ACHN (cell line): ENCODE results near the gene AREL1.

Experiments
- DNase-seq: peaks from one replicate; pipeline ENCODE4 v3.0.0-alpha.2; 2015
- in situ Hi-C: cut with HindIII; loops from 2 replicates; pipeline ENCODE4 v1.10.0; 2017; ENCODE audit warnings: low sequenced_read_pairs, low pct_ligation_motif_present, low pct_unique_long_range_greater_than_20kb

The AREL1 gene

DNA sequence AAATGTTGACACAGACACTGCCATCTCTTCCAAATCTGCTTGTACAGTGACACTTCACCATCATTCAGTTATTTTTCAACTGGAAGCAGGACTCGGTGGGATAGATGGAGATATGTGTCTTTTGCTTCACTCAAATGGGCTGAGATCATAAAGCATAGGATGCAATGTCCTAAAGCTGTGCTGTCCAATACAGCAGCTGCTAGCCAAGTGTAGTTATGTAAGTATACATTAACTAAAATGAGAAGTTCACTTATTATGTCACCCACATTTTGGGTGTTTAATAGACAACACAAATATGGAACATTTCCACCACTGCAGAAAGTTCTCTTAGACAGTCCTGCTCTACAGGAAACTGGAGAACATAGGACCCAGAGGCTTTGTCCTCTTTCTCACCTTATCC lies 43.6 kb downstream of the AREL1 start:
- DNase-seq = no peak
- in situ Hi-C loops = no loop called here

DNA sequence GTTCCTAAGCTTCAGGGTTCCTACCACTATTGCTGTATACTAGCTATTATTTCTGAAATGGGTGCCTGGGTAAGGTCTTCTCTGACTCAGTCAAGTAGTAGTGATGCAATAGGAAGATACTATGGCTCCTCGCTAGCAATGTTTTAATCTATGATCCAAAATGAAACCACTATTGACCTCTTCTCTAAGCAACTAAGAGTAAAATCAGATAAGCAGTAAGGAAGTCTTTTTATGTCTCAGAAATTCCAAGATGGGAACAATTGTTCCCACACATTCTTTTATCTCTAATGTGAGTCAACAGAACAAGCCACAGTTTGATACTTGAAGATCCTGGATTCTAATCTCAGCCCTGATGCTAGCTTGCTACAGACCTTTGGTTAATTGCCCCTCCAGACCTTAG lies 45.1 kb downstream of the AREL1 start:
- no peak for DNase-seq
- in situ Hi-C loops = no loop called here

DNA sequence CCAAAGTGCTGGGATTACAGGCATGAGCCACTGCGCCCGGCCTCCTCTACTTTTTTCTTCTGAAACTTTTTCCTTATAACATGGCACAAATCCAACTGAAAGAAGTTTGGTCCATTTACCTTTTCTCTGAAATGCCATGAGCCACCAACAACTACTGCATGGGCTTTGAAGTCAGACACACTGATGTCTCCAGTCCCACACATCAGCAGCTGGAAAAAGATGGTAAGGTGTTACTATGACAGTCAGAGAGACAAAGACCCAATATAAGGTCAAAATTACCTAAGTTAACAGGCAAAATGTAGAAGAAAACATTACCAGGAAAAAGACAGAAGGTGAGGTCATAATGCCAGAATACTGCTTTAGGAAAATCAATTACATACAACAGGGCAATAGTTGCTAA lies 48.2 kb downstream of the AREL1 start:
- in situ Hi-C loops = no loop called here
- no peak for DNase-seq

DNA sequence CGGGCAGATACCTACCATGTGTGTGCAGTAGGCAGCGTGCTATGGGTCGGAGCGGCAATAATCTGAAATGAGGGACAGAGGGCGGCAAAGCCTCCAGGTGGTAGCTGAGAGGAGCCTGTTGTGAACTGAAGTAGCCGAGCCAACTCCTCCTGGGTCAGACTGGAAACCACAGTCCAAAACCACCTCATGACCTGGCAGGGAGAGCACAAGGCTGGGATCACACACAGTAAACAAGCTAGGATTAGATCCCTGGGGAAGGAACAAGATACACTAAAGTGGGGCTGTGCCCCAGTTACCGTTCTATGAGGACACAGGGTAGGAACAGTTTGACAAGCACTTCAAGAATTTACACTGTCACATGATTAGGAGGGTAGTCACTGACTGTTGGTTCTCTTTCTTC lies 49.0 kb downstream of the AREL1 start:
- in situ Hi-C loops = no loop called here

DNA sequence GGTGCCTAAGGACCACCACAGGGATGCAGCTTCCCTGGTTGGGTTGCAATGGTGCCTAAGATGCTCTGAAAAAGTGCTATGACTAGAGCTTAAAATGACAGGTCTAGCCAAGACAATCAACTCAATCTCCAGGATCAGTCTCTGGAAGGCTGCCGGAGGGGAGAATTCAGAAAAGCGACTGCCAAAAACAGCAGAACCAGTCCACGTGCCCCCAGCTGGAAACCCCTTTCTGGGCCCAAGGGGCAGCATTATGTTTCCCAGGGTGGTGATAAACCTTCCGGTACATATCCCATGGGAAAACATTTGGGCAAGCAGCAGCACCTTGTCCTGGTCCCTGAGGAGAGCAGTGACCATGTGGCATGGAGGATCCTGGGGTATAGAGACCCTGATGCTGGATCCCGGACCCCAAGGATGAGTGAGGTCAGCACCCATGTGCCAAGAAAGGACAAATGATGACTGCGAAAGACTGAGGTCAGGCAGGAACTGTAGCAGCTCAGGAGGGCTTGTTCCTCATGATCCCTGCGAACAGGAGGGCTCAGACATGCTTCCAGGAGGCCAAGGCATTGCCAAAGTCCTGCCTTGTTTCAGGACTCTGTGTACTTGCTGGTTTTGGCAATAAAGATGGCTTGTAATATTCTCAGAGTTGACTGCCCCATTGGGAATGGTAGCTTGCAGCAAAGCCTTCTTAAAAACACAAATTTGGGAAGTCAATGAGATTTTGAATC lies 51.0 kb downstream of the AREL1 start:
- in situ Hi-C loops = no loop called here
- DNase-seq = no peak

More for the DNA sequence above, 49.0 kb downstream of the AREL1 start:
- DNase-seq = no peak

DNA sequence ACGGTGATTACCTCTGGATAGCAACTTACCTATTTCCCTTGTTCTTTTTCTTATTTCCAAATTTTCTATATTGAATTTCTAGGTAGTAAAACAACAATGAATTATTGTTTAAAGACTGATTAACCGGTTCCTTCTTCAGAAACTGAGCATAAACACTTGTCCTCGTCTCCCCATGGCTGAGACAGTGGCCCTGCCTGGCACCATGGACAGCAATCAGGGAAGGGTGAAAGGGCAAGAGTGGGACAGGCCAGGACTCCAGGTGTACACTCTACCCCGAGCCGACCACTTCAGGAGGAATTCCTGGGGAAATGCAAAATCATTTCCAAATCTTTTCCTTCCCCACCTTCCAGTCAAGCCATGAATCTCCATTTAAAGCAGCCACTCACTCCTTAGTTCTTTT lies 52.0 kb downstream of the AREL1 start:
- DNase-seq = no peak
- in situ Hi-C loops = no loop called here

DNA sequence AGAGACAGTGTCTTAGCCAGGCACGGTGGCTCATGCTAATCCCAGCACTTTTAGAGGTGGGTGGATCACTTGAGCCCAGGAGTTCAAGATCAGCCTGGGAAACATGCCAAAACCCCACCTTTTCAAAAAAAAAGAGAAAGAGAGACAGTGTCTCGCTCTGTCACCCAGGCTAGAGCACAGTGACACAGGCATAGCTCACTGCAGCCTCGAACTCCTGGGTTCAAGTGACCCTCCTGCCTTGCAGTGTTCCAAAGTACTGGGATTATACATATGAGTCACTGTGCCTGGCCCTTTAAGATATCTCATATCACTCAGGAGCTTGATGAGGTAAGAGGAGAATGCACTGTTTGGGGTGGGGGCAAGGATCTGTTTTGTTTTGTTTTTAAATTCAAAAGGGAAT lies 52.7 kb downstream of the AREL1 start:
- in situ Hi-C loops = no loop called here
- no peak for DNase-seq

DNA sequence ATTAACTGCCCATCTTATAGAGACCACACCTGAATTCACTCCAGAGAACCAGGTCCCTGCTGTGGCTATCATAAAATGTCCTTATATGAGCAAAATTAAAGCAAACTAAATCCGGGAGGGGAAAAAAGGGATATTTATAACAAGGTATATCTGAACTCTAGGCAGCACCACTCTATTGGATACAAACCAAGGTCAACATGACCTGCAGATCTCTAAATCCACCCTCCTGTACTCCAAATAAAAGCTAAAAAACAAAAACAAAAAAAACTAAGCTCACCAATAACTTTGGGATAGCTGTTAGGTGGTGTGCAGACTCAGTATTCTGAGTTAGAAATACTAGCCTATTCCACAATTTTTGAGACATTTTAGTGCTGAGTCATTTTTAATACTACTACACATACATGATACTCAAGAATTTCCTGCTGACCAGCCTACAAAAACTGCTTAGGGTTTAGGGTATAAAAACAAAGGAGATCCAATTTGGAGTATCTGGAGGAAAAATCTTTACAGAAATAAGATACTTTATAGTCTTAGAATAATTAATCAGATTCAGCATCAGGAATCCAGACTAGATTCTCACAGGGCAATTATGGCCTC lies 54.2 kb downstream of the AREL1 start:
- in situ Hi-C loops = no loop called here
- no peak for DNase-seq

DNA sequence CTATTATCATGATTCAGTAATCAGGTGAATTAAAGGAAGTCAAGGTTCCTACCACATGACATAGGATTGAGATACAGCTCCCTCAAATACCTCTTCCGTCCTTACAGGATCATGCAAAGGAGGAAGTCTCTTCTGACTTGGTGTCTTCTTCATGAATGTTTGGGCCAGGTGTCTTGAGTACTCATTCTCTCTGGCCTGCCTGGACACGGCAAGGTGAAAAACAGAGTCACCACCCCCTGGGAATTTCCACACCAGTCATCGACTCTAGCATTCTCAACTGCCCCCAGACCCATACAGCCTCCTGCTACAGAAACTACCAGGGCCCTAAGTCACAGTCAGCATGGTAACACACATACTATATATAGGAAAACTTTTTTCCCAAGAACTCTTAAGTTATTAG lies 55.9 kb downstream of the AREL1 start:
- in situ Hi-C loops = no loop called here

DNA sequence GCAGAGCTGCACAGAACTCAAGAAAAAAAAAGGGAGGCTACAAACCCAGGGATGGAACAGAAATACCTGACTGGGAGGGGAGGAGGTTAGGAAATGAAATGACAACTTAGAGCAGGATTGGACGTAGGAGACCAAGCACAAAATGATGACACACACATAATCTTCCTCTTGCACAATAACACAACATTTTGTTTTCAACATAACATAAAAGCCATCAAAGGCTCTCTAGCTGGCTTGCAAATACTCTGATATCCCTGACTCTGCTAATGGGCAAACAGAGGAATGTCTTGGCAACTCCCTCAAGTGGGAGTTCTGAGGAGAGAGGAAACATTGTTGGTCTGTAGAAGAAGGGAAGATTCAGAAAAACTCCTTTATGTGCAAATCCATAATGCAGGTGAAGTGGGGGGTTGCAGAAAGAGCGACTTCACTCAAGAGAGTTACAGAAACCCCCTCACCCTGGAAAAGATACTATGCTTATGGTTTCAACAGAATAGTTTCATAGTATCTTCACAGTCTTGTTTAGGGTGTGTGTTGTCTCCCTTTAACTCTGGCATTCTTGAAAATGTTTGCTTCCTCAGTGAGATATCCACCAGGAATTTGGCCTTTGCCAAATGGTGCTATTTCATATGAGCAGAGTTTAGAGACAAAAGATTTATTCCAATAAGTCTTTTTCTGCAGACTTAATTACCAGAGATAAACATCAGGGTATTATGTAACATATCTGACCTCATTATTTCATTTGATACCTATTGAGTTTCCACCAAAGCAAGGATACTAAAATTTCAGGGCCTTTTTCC lies 57.1 kb downstream of the AREL1 start:
- no peak for DNase-seq
- in situ Hi-C loops = no loop called here

More for the DNA sequence above, 55.9 kb downstream of the AREL1 start:
- DNase-seq = no peak

DNA sequence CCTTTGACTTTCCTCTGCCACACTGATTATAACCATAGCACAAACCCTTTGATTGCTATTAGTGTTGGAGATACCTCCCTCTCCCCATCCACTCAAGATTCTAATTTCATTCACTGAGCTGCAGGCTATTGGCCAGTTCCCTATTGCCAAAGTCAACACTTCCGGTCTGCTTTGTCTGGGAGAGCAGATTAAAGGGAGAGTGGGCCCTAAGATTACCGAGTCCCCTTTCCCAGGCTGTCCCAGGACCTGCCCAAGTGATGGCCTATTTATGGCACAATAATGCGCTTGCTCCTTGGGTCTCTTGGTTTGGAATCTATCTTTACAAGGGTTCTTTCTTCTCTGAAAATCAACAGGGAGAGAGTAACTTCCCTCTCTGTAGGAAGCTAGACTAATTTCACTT lies 57.9 kb downstream of the AREL1 start:
- DNase-seq = no peak
- in situ Hi-C loops = no loop called here

DNA sequence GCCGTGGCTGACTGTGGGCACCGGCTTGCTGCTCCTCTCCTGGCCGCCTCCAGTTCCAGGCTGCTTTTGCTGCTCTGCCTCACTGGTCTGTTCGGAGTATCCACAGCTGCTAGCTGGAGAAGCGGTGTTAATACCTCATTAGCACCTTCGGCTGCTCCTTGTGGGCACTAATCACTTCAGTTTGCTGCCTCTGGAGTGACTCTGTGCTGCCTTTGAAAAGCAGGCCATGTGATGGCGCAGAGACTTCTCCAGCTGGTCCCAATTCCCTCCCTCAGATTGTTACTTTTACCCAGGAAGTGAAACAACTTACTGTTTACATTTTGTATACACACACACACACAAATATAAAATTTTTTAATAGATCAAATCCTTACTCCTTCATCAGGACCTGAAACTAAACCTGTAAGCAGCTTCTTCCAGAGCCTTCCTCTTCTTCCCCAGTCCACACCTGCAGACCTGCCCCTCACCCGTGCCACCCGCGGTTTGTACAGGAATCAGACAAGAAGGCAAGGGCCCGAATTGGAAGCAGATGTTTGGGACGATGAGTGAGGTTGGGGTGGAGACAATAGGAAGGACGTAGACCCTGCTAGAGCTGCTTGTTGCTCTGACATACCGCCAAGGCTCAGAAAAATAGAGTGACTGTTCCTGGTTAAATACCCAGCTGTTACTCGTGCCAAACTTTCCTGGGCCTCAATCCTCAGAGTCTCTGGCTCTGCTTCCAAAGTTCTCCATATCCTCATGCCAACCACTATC lies 59.3 kb downstream of the AREL1 start:
- in situ Hi-C loops = no loop called here
- DNase-seq = no peak

DNA sequence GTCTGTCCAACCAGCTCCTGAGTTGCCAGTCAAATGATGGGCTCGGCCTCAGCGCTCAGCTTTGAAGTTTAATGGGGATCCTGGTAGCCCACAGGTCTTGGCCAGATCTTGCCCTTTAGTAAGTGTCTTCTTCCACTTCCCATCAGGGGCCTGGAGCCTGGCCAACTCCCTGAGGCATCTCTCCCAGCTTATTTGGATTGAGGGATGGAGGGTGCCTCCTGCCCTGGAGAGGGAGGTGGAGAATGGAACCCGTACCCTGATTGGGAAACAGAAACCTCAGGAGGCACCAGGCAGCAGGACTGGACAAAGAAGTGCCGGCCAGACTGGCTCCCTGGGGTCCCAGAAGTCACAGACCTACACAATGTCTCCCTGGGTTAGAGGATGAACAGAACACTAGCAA lies 60.3 kb downstream of the AREL1 start:
- no peak for DNase-seq
- in situ Hi-C loops = no loop called here

DNA sequence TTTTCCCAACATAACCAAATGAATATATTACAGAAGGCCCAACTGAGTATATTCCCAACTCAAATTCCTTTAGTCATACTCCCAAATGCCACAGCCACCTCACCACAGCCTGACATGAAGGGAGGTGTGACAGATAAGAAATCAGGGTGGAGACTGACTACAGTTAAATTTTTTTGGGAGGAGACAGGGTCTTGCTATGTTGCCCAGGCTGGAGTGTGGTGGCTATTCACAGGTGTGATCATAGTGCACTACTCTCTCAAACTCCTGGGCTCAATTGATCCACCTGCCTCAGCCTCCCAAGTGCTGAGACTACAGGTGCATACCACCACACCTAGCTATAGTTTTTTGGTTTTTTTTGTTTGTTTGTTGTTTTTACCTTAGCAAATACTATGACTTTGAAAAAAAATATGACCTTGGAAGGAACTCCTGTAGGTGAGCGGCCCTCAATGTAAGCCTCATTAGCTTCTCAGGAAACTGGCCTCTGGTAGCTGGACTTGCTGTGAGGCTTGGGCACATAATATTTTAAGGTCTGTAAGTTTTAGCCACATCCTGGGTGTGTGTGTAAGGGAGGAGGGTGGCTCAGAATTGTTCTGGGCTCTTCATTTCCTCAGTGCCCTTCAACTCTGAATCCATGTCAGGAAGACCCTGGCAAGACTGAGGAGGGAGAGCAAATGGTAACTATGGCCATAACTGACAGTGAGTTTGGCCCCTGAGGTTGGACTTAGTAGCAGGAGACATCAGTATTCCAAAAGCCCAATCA lies 61.8 kb downstream of the AREL1 start:
- DNase-seq = no peak
- in situ Hi-C loops = no loop called here

DNA sequence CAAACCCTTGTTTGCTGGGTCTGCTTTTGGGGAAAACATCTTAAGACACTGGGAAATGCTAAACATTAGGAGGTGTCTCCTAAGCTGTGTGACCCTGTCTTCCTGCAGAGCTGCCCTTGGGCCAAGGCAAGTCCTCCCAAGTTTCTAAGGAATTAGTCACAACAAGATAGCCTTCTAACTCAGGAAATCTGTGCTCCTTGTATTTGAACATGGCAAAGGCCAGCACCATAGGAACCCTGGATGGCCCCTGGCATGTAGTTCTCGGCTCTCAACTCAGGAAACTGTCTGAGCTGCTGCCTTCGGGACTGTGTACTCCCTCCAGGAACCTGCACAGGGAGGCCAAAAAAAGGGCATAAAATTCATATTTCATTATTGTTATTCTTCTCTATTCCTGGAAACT lies 63.2 kb downstream of the AREL1 start:
- DNase-seq = no peak
- in situ Hi-C loops = no loop called here

DNA sequence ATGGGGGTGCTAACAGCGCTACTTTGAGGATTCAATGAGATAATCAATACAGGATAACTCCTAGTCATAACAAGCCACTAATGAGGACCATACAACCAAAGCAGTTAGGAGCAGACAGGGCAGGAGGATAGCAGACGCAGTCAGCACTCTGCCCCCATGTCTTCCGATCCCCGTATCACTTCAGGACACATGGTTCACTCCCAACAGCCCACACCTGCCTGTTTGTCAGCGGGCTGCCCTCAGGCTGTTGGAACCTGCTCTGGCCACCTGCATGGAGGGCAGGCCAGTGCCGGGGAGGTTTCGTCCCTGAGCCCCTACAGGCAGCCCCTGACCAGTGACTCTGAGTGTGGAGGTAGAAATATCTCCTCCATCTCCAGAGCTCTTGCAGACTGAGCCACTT lies 63.7 kb downstream of the AREL1 start:
- in situ Hi-C loops = no loop called here
- no peak for DNase-seq

DNA sequence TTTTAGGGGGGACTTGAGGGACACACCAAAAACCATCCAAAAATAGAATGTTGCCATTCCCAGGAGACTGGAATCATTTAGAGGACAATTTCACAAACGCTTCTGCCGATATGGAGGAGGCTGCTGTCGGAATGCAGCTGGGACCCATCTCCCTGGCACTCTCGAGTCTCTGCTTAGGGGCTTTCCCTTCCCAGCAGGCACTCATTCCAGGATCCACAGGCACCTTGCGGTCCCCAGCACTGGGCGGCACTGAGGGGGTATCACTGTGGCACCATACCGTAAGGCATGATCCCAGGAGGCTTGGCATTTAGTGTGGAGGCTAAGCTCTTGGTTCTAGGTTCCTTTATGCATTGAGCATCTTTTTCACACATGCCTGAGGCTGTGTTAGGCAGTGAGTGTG lies 64.3 kb downstream of the AREL1 start:
- in situ Hi-C loops = no loop called here

DNA sequence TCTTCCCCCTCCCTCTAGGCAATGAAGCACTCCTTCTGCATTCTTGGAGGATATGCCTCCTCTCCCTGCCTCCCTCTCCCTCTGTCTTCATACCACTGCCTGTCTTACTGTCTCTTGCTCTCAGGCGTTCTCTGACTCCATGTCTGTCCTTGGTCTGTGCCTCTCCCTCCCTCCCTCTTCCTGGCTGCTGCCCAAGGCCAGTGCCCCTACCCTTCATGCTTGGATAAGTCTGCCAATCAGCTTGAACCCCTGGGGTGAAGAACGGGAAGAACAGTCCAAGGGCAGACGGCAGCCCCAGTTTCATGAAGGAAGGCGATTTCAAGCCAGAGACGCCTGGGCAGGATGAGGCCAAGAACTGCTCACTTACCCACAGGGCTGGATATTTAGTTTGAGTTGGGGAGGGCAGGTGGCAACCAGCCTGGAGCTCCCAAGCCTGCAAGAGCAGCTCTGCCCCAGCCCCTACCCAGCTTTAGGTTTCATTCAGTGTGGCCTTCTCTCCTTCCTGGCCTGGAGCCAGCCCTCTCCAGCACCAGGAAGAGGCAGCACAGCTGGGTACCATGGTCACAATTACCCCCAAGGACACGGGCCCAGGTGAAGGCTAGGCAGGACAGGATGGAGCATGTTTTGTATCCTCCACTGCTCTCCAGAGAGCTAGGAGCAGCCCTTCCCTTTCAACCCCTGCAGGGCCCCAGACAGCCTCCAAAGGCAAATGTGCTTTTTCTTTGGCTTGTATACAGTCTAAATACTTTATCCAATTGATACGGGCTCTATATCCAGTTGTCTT lies 65.0 kb downstream of the AREL1 start:
- in situ Hi-C loops = no loop called here
- no peak for DNase-seq

More for the DNA sequence above, 64.3 kb downstream of the AREL1 start:
- no peak for DNase-seq
